ENCODE data around the gene PTPRN2. TPM values are rescaled to one million over a fixed set of nuclear protein-coding genes. Genes with fewer than 3 reads are reported as not detected.

The PTPRN2 gene
- total RNA-seq, 1 experiment from 2014 or later, result 0.16 TPM

DNA sequence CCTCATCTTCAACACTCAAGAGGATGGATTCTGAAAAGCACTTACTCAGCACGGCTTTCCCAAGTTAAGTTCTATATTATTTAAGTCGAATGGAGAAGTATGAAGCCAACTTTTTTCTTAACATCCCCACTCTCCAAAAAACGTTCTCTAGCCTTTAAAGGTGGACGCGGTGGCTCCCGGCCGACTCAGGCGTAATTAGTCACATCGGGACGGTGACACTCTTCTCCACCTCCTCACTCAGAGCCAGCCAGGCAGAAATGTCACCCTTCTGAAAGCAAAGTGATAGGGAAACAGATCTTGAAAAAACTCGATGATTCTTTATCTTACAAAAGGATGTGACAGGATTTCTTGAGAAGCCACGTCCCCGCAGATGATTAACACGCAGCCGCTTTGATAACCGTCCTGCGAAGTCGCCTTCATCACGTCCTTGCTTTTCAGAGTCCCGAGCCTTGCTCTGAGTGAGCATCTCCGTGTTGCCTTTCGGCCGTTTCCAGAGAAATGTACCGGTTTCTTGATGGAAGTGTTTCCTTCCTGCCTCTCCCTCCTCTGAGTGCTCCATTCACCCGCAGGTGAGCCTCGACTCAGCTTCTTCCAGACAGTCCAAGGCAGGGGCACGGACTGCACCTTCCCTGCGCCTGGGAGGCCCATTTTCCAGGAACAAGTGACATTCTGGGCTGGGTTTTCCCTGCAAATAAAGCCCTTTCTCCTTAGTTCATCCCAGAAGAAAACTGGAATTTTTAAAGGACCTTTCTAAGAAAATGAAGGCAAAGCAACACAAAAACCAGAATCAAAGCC, 936.1 kb downstream of the PTPRN2 start:
- in situ Hi-C loops (cut with HindIII; ENCODE audit: low pct_unique_long_range_greater_than_20kb, low sequenced_read_pairs), result no loop called here
- DNase-seq (ENCODE audit: low read depth, low spot score), result no peak

DNA sequence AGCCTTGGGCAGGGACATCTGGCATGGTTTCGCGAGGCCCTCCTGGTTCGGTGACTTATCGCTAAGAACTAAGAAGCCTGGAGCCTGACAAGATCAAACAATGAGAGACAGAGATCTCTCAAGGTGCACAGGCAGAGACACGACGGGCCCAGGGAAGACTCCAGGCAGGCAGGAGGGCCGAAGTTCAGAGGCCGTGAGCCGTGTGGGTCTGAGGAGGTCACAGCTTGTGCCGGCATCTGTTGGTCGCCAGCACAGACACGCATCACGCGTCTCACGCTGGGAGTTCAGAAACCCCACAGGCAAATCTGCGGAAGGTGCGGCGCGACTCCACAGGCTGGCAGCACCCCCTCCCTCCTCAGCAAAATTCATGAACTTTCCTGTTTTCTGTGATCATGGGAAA, 936.8 kb downstream of the PTPRN2 start:
- no peak for DNase-seq (ENCODE audit: low read depth, low spot score)

DNA sequence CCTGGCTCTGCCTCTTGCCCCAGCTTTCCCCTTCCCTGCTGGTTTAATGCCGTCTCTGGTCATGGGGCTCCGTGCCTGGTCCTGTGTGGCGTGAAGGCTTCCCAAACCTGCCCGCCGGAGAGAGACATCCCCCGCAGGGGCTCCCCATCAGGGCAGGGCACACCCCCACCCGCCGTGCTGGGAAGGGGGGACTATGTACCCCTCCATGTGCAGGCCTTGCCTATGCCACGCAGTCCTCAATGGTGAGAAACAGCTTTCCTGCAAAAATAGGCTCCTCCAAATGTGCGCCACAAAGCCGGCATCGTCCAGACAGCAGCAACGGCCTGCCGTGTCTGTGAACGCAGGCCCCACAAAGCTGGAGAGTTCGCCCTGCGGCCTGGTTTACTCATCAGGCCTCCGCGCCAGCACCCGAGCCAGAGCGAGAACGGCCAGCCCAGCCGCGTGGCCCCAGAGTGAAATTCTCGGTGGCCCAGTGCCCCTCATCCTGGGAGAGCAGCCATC, 937.4 kb downstream of the PTPRN2 start:
- no peak for DNase-seq (ENCODE audit: low read depth, low spot score)

More for the DNA sequence above, 936.8 kb downstream of the PTPRN2 start:
- in situ Hi-C loops (cut with HindIII; ENCODE audit: low pct_unique_long_range_greater_than_20kb, low sequenced_read_pairs), result no loop called here

DNA sequence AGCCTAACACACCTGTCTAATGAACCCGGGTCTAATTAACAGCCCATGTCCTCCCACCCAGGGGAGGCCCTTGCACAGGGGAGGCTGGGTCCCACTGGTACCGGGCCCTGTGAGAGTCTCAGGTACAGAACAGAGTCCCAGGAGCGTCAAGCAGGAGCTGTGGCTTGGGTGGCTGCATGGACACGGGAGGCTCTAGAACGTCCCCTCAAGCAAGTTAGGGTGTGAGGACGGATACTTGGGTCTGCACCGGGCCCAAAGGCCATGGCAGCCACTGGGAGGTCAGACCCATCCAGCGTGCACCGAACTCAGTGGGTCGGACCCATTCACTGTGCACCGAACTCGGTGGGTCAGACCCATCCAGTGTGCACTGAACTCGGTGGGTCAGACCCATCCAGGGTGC, 941.1 kb downstream of the PTPRN2 start:
- in situ Hi-C loops (cut with HindIII; ENCODE audit: low pct_unique_long_range_greater_than_20kb, low sequenced_read_pairs), result no loop called here
- DNase-seq (ENCODE audit: low read depth, low spot score), result no peak

More for the DNA sequence above, 937.4 kb downstream of the PTPRN2 start:
- in situ Hi-C loops (cut with HindIII; ENCODE audit: low pct_unique_long_range_greater_than_20kb, low sequenced_read_pairs), result no loop called here

DNA sequence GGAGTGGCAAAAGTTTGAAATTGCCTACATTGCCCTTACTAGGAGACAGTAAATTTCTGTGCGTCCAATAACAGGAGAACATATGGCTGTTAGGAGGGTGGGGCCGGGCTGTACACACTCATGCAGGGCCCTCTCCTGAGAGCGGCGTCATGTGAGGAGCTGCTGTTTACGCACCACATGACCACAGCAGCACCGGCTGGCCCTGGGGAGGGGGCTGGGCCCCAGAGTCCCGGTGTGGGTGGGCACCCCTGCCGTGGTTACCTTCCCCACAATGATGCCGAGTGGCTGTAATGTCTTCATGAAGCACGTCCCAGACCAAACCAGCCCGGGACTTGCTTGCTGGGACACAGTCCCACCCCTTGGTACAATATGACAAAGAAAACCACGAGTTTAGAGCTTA, 942.1 kb downstream of the PTPRN2 start:
- no peak for DNase-seq (ENCODE audit: low read depth, low spot score)
- in situ Hi-C loops (cut with HindIII; ENCODE audit: low pct_unique_long_range_greater_than_20kb, low sequenced_read_pairs), result no loop called here

DNA sequence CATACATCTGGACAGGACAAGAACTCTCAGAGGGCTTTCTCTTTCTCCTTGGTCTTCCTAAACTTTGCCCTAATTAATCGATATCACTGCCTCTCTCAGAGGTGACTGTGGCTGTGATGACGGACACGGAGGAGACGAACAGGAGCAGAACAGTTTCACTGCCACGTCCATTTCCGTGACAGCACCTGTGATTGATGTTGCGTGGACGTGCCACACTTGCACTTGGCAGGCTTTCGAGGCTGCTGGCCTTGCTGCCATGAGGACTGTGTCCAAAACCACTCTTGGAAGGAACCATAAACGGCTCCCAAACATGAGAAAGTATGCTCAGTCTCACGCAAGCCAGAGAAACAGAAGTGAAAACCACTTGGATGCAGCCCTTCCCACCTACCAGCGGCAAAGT, 942.7 kb downstream of the PTPRN2 start:
- DNase-seq (ENCODE audit: low read depth, low spot score), result no peak

DNA sequence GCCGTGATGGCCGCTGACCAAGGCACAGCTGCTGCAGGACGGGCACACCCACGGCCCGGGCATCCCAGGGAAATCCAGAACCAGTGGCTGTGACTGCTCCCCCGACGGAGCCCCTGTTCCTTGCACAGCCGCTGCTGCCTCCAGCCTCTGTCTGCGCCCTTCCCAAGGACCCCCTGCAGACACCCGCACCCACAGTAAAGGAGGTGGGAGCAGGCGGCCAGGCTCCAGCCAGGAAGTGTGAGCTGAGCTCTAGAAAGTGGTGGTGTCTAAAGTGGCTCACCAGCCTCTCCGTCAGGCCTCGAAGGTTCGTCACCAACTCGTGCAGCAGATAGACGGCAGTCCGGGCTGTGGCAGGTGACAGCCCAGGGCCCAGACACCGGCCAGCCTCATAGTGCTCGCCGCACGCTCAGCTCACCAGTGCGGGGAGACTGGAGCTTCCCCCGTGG, 944.1 kb downstream of the PTPRN2 start:
- no peak for DNase-seq (ENCODE audit: low read depth, low spot score)
- in situ Hi-C loops (cut with HindIII; ENCODE audit: low pct_unique_long_range_greater_than_20kb, low sequenced_read_pairs), result no loop called here

More for the DNA sequence above, 942.7 kb downstream of the PTPRN2 start:
- in situ Hi-C loops (cut with HindIII; ENCODE audit: low pct_unique_long_range_greater_than_20kb, low sequenced_read_pairs), result no loop called here

DNA sequence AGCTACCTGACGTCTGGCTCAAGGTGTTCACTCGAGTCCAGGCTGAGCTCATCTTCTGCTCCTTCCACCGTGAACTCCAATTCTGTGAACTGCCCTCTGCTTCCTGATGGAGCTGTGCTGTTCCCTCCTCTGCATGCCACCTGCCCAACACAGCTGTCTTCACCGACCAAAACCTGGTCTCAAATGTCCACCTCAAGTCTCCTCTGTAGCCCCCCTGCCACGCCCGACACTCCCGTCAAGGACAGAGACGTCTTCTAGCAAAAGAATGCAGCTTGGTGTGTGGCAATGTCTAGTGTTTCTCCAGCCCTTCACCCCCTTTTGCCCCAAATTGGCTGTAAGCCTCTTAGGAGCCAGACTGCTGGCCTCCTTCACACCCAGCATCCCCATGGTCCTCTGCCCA, 945.8 kb downstream of the PTPRN2 start:
- no peak for DNase-seq (ENCODE audit: low read depth, low spot score)

DNA sequence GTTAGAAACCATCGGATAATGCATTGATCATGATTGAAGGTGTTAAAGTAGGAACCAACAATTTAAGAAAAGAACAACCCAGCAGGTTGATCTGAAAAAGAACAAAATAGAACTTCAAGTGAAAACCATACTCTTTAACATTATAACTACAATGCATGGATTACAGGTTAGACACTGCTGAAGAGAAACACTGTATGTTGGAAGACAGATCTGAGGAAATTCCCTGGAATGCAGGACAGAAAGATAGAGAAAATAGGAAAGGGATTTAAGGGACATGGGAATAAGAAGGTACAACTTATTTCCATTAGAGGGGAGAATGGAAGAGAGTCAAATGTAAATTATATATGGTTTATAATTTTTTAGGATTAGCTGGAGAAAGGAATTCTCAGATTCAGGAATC, 947.5 kb downstream of the PTPRN2 start:
- in situ Hi-C loops (cut with HindIII; ENCODE audit: low pct_unique_long_range_greater_than_20kb, low sequenced_read_pairs), result no loop called here
- DNase-seq (ENCODE audit: low read depth, low spot score), result no peak

More for the DNA sequence above, 945.8 kb downstream of the PTPRN2 start:
- in situ Hi-C loops (cut with HindIII; ENCODE audit: low pct_unique_long_range_greater_than_20kb, low sequenced_read_pairs), result no loop called here

DNA sequence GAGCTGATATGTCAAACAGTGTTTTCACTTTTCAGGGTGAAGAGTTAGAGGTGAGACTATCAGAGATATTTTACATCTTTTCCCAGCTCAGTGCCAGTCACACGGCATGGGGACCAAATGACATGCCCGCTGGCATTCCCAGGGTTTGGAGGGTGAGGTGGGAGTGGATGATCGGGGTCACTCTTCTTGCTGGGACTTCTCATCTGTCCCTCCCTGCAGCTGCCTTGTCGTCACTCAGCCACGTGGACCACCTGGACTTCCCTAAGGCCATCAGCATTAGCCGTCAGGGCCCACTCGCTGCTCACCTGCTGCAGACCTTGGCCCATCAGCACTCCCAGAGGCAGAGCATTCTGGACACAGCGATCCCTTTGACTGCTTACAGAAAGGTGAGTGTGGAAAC, 949.1 kb downstream of the PTPRN2 start:
- in situ Hi-C loops (cut with HindIII; ENCODE audit: low pct_unique_long_range_greater_than_20kb, low sequenced_read_pairs), result no loop called here
- DNase-seq (ENCODE audit: low read depth, low spot score), result no peak

DNA sequence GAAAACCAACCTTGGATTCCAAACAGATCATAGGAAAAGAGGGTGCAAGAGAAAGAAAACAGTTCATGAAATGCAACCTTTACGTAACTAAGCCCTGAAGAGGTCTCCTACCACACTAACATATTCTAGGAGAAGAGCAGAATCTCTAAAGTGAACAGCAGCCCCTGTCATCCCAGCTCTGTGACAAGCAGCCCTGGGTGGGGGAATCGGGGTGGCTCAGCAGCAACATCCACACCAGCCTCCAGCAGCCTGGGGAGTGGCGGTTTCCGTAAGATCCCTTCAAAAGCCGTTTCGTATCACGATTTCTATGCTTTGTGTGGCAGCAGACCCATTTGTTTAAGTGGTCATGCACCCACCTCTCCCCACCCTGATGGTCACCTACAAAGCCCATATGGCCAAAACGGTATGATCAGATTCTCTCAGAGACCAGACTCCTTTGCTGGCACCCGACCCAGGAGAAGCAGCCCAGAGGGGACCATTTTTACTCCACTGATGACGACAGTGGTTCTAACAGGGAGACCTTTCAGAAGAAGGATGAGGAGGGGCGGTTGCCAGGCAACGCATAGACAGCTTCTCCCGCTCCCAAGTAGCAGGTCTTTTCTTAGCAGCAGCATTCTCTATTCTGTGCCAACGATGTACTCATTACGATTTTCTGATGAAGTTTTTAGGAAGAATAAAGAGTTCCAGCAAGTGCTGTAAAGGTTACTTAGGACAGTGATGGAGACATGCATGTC, 950.2 kb downstream of the PTPRN2 start:
- no peak for DNase-seq (ENCODE audit: low read depth, low spot score)
- in situ Hi-C loops (cut with HindIII; ENCODE audit: low pct_unique_long_range_greater_than_20kb, low sequenced_read_pairs), result no loop called here

DNA sequence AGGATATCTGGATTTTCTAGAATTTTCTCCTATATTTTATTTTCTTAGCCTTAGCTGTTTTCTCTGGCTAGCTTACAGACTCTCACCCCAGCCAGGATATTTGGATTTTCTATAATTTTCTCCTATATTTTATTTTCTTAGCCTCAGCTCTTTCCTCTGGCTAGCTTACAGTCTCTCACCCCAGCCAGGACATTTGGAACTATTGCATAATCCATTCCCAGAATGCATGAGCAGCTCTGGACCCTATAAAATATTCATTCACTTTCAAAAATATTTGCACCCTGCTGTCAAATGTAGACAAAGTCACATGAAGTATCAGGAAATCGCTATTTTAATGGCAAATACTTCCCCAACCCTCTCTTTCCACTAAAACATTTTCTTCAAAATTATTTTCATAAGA, 952.0 kb downstream of the PTPRN2 start:
- no peak for DNase-seq (ENCODE audit: low read depth, low spot score)

DNA sequence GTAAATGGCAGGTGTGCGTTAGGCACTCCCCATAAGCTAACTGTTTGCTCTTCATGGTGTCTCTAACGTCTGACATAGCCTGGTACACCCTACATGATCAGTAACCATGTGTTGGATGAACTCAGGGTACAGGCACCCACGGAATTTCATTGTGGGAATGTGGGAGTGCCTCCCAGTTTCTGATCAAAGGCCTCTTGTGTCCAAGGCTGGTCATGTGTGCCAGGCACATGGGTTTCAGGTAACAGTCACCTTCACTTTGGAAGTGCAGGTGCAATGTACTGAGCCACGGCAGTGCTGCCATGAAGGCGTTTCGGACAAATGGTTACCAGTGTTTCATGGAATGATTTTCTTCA, 952.5 kb downstream of the PTPRN2 start:
- no peak for DNase-seq (ENCODE audit: low read depth, low spot score)
- in situ Hi-C loops (cut with HindIII; ENCODE audit: low pct_unique_long_range_greater_than_20kb, low sequenced_read_pairs), result no loop called here

More for the DNA sequence above, 952.0 kb downstream of the PTPRN2 start:
- in situ Hi-C loops (cut with HindIII; ENCODE audit: low pct_unique_long_range_greater_than_20kb, low sequenced_read_pairs), result no loop called here

DNA sequence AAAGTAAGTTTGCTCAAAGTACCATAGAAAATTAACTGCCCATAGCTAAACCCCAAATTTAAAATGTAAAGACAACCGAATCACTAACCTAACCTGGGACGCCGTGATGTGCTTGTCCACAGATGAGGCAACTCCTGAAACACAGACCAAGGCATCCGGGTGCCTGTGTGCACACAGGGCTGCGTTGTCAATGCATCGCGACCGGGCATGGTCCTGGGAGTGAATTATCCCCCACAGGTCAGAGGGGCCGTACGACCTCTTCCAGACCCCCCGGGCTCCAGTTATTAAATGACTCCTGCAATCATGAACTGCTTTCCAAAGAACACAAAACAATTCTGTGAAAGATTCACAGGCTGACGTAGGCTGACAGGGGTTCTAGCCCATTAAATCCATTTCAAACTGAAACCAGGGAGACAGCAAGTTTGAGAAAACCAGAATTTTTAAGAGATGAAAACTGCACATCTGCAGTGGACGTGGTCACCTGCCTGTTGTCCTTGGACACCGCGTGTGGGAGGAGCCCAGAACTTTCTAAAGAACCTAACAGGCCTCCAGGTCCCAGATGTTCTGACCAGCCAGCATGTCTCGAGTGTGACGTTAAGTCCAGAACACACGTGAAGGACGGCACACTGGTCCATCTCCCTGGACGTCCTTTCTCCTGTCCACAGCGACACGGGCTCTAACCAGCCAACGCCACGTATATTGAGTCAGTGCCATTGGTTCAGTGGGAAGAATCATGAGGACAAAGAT, 953.0 kb downstream of the PTPRN2 start:
- in situ Hi-C loops (cut with HindIII; ENCODE audit: low pct_unique_long_range_greater_than_20kb, low sequenced_read_pairs), result no loop called here
- no peak for DNase-seq (ENCODE audit: low read depth, low spot score)

DNA sequence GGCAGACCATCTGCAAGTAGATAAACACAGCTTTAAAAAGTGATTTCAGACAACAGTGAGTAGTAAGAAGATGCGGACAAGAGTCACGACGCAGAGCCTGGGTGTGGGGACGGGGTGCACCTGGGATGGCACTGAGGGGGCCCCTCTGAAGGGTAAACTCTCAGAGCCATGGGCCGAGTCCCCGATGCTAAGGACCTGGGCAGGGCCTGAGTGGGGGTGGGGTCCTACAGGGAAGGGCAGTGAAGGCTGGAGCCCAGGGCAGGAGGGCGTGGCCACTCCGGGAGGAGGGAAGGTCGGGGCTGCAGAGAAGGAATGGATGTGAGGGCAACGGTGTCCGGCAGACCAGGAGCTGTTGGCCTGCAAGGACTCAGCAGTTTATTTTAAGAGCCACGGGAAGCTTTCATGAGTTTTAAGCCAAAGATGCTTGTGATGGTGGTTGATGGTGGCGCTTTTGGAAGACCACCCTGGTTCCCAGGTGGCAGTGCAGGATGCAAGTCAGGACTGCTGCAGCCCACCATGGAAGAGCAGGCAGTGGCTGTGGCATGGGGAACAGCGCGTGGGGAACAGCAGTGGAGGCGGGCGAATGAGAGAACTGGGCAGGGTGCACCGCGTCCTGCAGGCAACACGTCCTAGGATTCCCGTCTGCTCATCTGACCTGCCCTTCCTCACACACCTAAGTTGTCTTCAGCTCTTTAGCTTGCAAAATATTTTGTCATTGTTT, 954.0 kb downstream of the PTPRN2 start:
- in situ Hi-C loops (cut with HindIII; ENCODE audit: low pct_unique_long_range_greater_than_20kb, low sequenced_read_pairs), result no loop called here
- no peak for DNase-seq (ENCODE audit: low read depth, low spot score)

DNA sequence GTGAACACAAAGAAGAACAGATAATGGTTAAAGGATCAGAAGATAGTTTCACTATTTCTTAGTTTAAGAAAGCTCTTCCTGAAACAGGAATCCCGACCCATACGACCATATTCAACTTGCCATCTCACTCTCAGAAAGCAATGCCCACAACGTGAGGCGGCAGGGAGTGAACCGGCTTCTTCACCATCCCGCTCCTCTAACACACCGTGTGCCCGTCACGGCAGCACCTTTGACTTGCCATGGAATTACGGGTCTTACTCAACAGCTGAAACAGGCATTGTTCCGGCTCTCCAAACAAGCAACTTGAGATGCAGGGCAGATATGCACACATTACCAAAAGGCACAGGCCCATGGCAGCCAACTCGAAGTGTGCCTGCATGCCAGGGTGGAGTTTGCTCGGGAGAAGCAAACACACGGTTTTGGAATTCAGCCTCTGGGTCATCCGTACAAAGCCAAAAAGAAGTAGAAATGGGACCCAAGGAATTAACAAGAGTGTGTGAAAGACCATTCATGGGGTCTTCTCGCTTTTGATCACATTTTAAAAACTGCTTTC, 957.2 kb downstream of the PTPRN2 start:
- in situ Hi-C loops (cut with HindIII; ENCODE audit: low pct_unique_long_range_greater_than_20kb, low sequenced_read_pairs), result no loop called here

DNA sequence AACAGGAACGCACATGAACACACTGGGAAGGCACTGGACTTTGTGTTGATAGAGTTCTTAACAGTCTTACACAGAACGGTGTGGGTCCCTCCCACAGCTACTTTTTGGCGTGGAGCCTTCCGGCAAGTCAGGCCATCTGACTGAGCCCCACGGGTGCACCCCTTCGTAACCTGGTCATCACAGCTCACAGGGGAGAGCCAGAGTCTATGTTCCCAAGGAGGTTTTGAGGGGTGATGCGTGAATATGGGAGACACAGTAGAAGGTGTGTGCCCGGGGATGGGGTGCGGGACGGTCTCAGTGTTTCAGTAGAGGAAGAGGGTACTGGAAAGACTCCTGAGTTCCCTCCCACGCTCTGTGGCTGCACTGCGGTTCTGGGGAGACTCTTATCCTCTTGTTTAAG, 959.2 kb downstream of the PTPRN2 start:
- DNase-seq (ENCODE audit: low read depth, low spot score), result no peak
- in situ Hi-C loops (cut with HindIII; ENCODE audit: low pct_unique_long_range_greater_than_20kb, low sequenced_read_pairs), result no loop called here

More for the DNA sequence above, 957.2 kb downstream of the PTPRN2 start:
- DNase-seq (ENCODE audit: low read depth, low spot score), result no peak

All from SK-MEL-5 (cell line).